ENCODE measurements around the gene NAPG.
"Not testable (repeated sequence)": the region's sequence is repeated elsewhere in the genome, so short reads cannot be mapped to it uniquely, and the experiment has no call there.

The NAPG gene

GRCh38 chr18:10552226-10552625 lies 26.4 kb downstream of the NAPG start:
- FAIRE-seq, result no peak

- FAIRE-seq, result not testable (repeated sequence)
Measured at GRCh38 chr18:10556251-10556650, 30.4 kb downstream of the NAPG start.

GRCh38 chr18:10557085-10557677 lies 31.4 kb downstream of the NAPG start:
- no peak for FAIRE-seq

GRCh38 chr18:10558243-10558966 lies 32.6 kb downstream of the NAPG start:
- no peak for FAIRE-seq

GRCh38 chr18:10558967-10559298 lies 33.1 kb downstream of the NAPG start:
- no peak for FAIRE-seq

GRCh38 chr18:10559553-10560451 lies 34.0 kb downstream of the NAPG start:
- FAIRE-seq, result no peak

- no peak for FAIRE-seq
Measured at GRCh38 chr18:10560452-10561045, 34.7 kb downstream of the NAPG start.

GRCh38 chr18:10562773-10563160 lies 36.9 kb downstream of the NAPG start:
- no peak for FAIRE-seq

GRCh38 chr18:10563886-10564285 lies 38.1 kb downstream of the NAPG start:
- FAIRE-seq, result no peak

- FAIRE-seq, result no peak
Measured at GRCh38 chr18:10564975-10565773, 39.3 kb downstream of the NAPG start.

GRCh38 chr18:10565835-10566234 lies 40.0 kb downstream of the NAPG start:
- no peak for FAIRE-seq

GRCh38 chr18:10566390-10566789 lies 40.6 kb downstream of the NAPG start:
- no peak for FAIRE-seq

GRCh38 chr18:10569941-10570340 lies 44.1 kb downstream of the NAPG start:
- not testable (repeated sequence) for FAIRE-seq

GRCh38 chr18:10570622-10571021 lies 44.8 kb downstream of the NAPG start:
- FAIRE-seq, result no peak

- FAIRE-seq, result no peak
Measured at GRCh38 chr18:10571537-10571936, 45.7 kb downstream of the NAPG start.

- FAIRE-seq, result not testable (repeated sequence)
Measured at GRCh38 chr18:10573261-10573660, 47.4 kb downstream of the NAPG start.

GRCh38 chr18:10574412-10574811 lies 48.6 kb downstream of the NAPG start:
- FAIRE-seq, result not testable (repeated sequence)

GRCh38 chr18:10577842-10578572 lies 52.2 kb downstream of the NAPG start:
- not testable (repeated sequence) for FAIRE-seq

GRCh38 chr18:10578573-10578899 lies 52.7 kb downstream of the NAPG start:
- not testable (repeated sequence) for FAIRE-seq

GRCh38 chr18:10579079-10579867 lies 53.4 kb downstream of the NAPG start:
- no peak for FAIRE-seq

GRCh38 chr18:10580215-10580614 lies 54.4 kb downstream of the NAPG start:
- no peak for FAIRE-seq

Measured in colon (tissue), 2 donors.